GM19452 (cell line): Measurements from ENCODE around the gene KANSL1.

Experiments
- ATAC-seq: cut with Tn5 transposase; IDR thresholded peaks from one replicate; pipeline ENCODE4 v1.9.1; 2021; ENCODE audit not compliant: unreplicated experiment

Gene KANSL1

DNA sequence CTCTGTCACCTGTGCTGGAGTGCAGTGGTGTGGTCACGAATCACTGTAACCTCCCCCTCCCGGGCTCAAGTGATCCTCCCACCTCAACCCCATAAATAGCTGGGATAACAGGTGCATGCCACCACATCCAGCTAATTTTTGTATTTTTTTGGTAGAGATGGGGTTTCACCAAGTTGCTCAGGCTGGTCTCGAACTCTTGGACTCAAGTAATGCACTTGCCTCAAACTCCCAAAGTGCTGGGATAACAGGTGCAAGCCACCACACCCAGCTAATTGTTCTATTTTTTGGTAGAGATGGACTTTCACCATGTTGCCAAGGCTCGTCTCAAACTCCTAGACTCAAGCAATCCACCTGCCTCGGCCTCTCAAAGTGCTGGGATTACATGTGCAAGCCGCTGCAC, 107.7 kb downstream of the KANSL1 start:
- ATAC-seq, result no peak

DNA sequence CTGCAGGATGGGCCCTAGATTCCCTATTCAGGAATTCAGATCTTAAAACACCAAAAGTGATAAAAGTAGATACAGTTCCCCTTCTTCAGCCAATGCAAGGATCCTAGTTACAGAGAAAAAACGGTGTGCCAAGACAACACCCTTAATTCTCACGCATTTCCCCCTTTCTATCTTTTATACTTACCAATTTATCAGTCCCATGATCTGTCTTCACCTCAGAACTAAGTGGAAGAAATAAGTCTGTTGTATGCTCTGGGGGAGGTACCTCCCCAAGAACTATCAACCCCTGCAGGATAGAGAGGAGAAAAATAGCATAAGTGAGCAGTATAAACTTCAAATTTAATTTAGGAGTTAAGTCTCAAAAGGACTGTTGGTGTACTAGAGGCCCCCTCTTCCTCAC, 111.0 kb downstream of the KANSL1 start:
- no peak for ATAC-seq

DNA sequence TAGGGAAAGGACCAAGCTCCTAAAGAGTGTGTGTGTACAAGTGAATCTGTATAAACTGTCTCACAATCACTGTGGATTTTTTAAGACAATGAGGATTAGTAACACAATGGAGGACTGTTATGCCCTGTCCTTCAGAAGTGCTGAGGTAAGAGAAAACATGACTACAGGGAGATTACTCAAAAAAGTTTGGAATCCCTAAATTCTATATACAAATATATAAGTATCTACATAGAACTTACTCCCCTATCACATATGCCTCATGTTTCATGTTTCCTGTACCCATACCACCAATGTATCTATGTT, 112.3 kb downstream of the KANSL1 start:
- ATAC-seq, result no peak

DNA sequence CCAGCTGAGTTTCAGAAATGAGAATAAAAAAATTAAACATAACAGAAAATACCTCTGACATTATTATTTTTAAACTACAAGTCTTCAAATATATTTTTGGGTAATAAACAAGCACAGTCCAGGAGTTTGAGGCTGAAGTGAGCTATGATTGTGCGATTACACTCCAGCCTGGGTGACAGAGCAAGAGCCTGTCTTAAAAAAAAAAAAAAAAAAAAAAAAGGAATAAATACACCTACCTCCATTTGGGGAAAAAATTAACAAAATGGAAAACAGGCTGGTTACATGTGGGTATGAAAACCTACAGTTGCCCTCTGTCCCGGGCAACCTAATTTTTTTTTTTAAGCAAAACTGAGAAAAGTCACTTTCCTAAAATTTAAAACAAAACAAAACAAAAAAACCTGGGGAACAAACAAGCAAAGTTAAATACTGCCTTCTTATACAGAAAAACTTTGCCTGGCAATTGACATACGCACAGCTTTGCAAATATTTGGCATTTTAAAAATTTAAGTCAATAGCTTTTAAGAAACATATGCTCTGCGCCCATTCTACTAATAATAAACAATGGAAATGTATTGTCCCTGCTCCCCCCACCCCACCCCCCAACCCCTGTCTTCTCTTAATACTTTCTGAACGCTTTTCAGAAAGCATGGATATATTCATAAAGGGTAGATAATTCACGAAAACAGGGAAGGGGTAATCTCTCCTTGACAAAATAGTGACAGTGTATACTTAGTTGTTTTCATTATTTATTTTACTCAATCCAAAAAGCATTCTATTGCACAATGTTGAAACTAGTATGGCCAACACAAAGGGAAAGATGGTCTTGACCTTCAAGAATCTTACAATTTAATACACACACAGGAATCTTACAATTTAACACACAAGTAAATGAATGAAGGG, 112.9 kb downstream of the KANSL1 start:
- no peak for ATAC-seq

- ATAC-seq, result no peak
Measured at GRCh38 chr17:46078675-46079074, 114.6 kb downstream of the KANSL1 start.

DNA sequence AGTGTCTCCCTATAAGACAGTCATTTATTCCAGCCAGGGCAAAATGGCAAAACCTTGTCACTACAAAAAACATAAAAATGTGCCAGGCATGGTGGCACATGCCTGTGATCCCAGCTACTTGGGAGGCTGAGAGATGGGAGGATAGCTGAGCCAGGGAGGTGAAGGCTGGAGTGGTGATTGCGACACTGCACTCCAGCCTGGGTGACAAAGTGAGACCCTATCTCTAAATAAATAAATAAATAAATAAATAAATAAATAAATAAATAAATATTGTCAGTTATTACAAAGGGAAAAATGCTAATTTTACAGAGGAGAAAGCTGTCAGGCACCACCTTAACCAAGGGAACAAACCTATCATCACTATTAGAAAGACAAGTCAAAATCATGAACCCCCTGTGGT, 118.7 kb downstream of the KANSL1 start:
- no peak for ATAC-seq

DNA sequence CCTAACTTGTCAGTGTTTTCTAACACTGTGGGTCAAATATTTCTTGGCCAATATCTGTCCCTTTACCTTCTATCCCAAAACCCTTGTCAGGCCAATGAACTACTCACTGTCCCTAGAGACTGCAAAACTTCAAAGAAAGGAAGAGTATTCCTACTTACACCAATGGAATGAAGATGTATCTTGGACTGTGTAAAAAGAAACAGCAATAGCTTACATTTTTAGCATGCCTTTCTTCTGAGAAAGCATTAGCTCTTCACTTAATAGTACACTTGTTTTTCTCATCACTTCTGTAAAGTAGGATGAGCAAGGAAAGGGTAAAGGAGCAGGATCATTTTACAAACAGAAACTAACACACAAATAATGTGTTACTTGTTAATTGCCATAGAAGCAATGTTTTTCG, 120.2 kb downstream of the KANSL1 start:
- no peak for ATAC-seq

- ATAC-seq, result no peak
Measured at GRCh38 chr17:46071796-46072195, 121.4 kb downstream of the KANSL1 start.

DNA sequence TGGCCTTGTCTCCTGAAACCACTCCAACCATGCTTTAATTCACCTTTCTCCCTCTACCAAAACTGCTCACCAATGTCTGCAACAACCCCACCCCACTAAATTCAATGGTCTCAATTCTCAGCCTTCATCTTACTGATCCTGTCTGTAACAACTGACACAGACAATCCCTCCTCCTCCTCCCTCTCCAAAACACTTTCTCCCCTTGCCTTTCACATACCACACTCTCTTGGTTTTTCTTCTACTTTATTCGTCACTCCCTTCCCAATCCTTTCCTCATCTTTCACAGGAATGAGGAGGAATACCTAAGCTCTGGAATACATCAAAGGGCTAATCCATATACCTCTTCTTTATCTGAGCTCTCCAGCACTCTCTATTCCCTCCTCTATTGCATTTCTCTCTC, 128.8 kb downstream of the KANSL1 start:
- no peak for ATAC-seq

DNA sequence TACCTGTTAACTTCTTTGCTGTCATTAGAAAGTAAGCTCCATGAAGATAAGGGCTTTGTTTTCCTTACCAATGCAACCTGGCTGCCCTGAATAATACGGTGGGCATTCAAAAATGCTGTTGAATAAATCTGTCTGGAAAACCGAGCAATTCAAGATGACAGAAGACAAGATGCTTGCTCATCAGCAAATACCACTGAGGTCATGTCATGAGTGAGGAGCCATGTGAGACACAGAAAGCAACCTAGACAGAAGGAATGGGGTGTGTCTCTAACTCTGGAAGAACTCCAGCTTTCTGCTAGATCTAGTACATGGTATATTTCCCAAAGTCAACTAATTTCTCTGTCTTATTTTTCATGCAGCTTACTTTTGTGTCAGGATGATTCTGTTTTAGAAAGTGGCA, 130.0 kb downstream of the KANSL1 start:
- ATAC-seq, result no peak

DNA sequence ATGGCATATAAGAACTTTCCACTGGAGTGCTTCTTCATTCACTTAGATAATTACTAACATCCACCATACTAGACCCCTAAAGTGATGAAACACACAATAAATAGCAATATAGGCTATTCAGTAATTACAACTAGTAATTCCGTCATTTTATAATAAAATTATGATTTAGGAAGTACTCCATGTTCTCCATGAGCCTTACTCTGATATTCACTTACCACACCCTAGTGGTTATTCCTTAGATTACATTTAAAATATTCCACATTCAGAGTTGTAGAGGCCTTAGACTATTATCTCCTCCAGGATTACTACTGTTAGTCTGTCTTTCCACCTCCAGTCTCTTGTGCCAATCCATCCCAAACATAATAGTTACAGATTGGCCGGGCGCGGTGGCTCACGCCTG, 131.8 kb downstream of the KANSL1 start:
- ATAC-seq, result no peak

GRCh38 chr17:46060461-46060860, 132.8 kb downstream of the KANSL1 start:
- no peak for ATAC-seq

DNA sequence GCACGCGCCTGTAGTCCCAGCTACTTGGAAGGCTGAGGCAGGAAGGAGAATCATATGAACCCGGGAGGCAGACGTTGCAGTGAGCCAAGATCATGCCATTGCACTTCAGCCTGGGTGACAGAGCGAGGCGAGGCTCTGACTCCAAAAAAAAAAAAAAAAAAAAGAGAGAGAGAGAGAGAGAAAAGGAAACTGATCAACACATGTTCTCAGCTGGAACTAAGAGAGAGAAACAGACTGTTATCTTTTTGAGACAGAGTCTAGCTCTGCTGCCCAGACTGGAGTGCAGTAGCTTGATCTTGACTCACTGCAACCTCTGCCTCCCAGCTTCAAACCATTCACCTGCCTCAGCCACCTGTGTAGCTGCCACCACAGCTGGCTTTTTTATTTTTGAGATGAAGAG, 133.7 kb downstream of the KANSL1 start:
- ATAC-seq, result no peak

GRCh38 chr17:46057366-46057765, 135.9 kb downstream of the KANSL1 start:
- no peak for ATAC-seq

GRCh38 chr17:46056800-46057304, 136.4 kb downstream of the KANSL1 start:
- ATAC-seq, result no peak

GRCh38 chr17:46053911-46054534, 139.2 kb downstream of the KANSL1 start:
- no peak for ATAC-seq

DNA sequence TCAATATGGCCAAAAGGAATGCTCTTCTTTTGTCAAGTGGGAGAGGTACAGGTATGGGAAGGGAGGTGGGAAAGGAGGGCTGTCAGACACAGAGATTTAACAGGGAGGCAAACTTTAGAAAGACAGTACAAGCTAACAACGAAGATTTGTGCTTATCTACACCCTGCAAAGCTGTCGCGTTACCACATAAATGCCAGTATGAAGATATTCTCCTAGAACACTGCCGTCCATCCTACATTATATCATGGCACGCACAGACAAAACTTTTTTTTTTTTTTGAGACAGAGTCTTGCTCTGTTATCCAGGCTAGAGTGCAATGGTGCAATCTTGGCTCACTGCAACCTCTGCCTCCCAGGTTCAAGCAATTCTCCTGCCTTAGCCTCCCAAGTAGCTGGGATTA, 143.6 kb downstream of the KANSL1 start:
- no peak for ATAC-seq

- no peak for ATAC-seq
Measured at GRCh38 chr17:46047856-46048255, 145.4 kb downstream of the KANSL1 start.

GRCh38 chr17:46047398-46047797, 145.8 kb downstream of the KANSL1 start:
- ATAC-seq, result no peak

DNA sequence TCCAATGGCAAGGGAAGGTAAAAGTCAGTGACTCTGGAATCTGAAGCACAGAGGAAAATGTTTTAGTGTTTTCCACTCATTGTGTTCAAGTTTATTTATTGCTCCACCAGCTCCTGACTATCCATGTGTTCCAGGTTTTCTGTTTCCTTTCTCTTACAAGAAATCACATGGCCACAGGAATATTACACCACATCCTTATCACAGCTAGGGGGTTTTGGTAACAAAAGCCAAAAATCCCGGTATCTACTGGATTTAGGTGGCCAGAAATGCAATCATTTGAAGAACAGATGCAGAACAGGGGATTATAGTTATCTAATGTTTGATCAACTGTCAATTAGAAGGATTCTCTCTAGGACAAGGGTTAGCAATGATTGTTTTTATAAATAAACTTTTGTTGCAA, 146.3 kb downstream of the KANSL1 start:
- no peak for ATAC-seq

DNA sequence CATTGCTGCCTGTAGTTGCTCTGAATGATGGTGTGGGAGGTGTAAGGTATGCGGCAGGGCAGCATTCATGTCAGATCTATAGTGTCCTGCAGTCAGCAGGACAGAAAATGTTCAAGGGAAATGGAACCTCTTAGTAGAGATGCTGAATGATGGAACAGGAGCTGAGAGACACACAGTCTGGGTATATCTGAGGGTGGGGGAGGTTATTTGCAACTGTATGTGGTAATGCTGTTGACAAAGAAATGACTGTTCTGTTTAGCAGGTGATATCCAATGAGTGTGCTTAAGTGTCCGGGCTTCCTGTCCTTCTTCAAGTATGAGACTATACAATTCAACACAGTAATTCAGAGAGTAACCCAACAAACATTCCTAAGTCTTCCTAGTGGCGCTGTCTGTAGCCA, 147.6 kb downstream of the KANSL1 start:
- no peak for ATAC-seq

- ATAC-seq, result no peak
Measured at GRCh38 chr17:46044989-46045388, 148.2 kb downstream of the KANSL1 start.
